ENCODE results near the gene NCOA1.
"Not testable (repeated sequence)": the region's sequence is repeated elsewhere in the genome, so short reads cannot be mapped to it uniquely, and the experiment has no call there.

GRCh38 chr2:24531610-24532009 is 40.6 kb downstream of the NCOA1 start:
- not testable (repeated sequence) for TF ChIP-seq ZFP3 (CRISPR knock-in tag; IDR thresholded peaks at IDR 0.05); ZC3H10 (CRISPR knock-in tag; IDR thresholded peaks at IDR 0.05); ISL1 (CRISPR knock-in tag; IDR thresholded peaks at IDR 0.05); BACH2 (CRISPR knock-in tag; IDR thresholded peaks at IDR 0.05; ENCODE audit: borderline replicate concordance); ZNF565 (CRISPR knock-in tag; conservative IDR thresholded peaks at IDR 0.05; ENCODE audit: low read depth)
- TF ChIP-seq, protein P1, sequence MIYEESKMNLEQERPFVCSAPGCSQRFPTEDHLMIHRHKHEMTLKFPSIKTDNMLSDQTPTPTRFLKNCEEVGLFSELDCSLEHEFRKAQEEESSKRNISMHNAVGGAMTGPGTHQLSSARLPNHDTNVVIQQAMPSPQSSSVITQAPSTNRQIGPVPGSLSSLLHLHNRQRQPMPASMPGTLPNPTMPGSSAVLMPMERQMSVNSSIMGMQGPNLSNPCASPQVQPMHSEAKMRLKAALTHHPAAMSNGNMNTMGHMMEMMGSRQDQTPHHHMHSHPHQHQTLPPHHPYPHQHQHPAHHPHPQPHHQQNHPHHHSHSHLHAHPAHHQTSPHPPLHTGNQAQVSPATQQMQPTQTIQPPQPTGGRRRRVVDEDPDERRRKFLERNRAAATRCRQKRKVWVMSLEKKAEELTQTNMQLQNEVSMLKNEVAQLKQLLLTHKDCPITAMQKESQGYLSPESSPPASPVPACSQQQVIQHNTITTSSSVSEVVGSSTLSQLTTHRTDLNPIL (CRISPR knock-in tag; IDR thresholded peaks at IDR 0.05; ENCODE audit: low read depth), result not testable (repeated sequence)

Data from SK-N-SH treated with all-trans-retinoic acid at 6 μM for 48 hours (cell line).